Glutamatergic neuron (in vitro differentiated cells): Measurements from ENCODE around the gene IGLON5. TPM values are rescaled to one million over a fixed set of nuclear protein-coding genes. Genes with fewer than 3 reads are reported as not detected.

Experiments
- DNase-seq: peaks from one replicate; pipeline ENCODE4 v3.0.0; 2022
- H3K27ac Mint-ChIP-seq: one replicate; pipeline ENCODE4 v1.8.0; 2020; ENCODE audit warnings: mild to moderate bottlenecking, mixed read lengths, inconsistent platforms; ENCODE audit not compliant: unreplicated experiment
- H3K27me3 Mint-ChIP-seq: one replicate; pipeline ENCODE4 v1.8.0; 2020; ENCODE audit warnings: mild to moderate bottlenecking, moderate library complexity, mixed read lengths, inconsistent platforms; ENCODE audit not compliant: unreplicated experiment
- H3K36me3 Mint-ChIP-seq: one replicate; pipeline ENCODE4 v1.8.0; 2020; ENCODE audit warnings: mild to moderate bottlenecking, mixed read lengths, inconsistent platforms; ENCODE audit not compliant: unreplicated experiment
- H3K4me1 Mint-ChIP-seq: one replicate; pipeline ENCODE4 v1.8.0; 2020; ENCODE audit warnings: mild to moderate bottlenecking, low read depth, mixed read lengths, inconsistent platforms; ENCODE audit not compliant: unreplicated experiment
- H3K4me3 Mint-ChIP-seq: one replicate; pipeline ENCODE4 v1.8.0; 2020; ENCODE audit warnings: mild to moderate bottlenecking, mixed read lengths, inconsistent platforms; ENCODE audit not compliant: unreplicated experiment
- H3K9me3 Mint-ChIP-seq: one replicate; pipeline ENCODE4 v1.8.0; 2020; ENCODE audit warnings: mild to moderate bottlenecking, moderate library complexity, mixed read lengths, inconsistent platforms; ENCODE audit not compliant: unreplicated experiment
- CTCF ChIP-seq: fragments of 200-600 bp; sonication (generic); IDR thresholded peaks from one replicate; pipeline ENCODE4 v1.5.0; 2021; ENCODE audit not compliant: partially characterized antibody, unreplicated experiment
- total RNA-seq: library from RNA; stranded (reverse); fragmentation: NEBNext Ultra II Directional; extraction: Animal tissue kit (Norgen Biotek cat#: 25700); gene quantifications from one replicate; pipeline ENCODE4 v1.2.1, GENCODE V29; 2021; ENCODE audit not compliant: unreplicated experiment

The IGLON5 gene
- total RNA-seq, 1 donor from 2014 or later = 59.9 TPM

GRCh38 chr19:51274049-51274770 lies 37.2 kb upstream of the IGLON5 start:
- no peak for TF ChIP-seq CTCF
- H3K36me3 Mint-ChIP-seq = peaks cover 3% of the 10 kb centered on the region
- H3K4me3 Mint-ChIP-seq = no peak overlapping the region
- H3K27me3 Mint-ChIP-seq = peaks cover 11% of the 10 kb centered on the region
- no peak overlapping the region for H3K27ac Mint-ChIP-seq
- DNase-seq = no peak
- no peaks in the 10 kb centered on the region for H3K4me1 Mint-ChIP-seq
- no peaks in the 10 kb centered on the region for H3K9me3 Mint-ChIP-seq

- Mint-ChIP-seq H3K36me3 (no peaks in the 10 kb centered on the region), H3K4me1 (no peaks in the 10 kb centered on the region), H3K27me3 (peaks cover 8% of the 10 kb centered on the region), H3K9me3 (no peaks in the 10 kb centered on the region), H3K4me3 (no peak overlapping the region), H3K27ac (no peak overlapping the region)
- no peak for TF ChIP-seq CTCF
- no peak for DNase-seq
Measured at GRCh38 chr19:51277112-51277511, 34.3 kb upstream of the IGLON5 start.

GRCh38 chr19:51282335-51282734 lies 29.1 kb upstream of the IGLON5 start:
- H3K27ac Mint-ChIP-seq = no peak overlapping the region
- H3K4me3 Mint-ChIP-seq = no peak overlapping the region
- H3K9me3 Mint-ChIP-seq = no peaks in the 10 kb centered on the region
- TF ChIP-seq CTCF = no peak
- peaks cover 15% of the 10 kb centered on the region for H3K27me3 Mint-ChIP-seq
- DNase-seq = no peak
- no peaks in the 10 kb centered on the region for H3K4me1 Mint-ChIP-seq
- peaks cover 5% of the 10 kb centered on the region for H3K36me3 Mint-ChIP-seq

GRCh38 chr19:51285682-51286081 lies 25.8 kb upstream of the IGLON5 start:
- no peak for TF ChIP-seq CTCF
- Mint-ChIP-seq H3K27ac (no peak overlapping the region), H3K4me3 (no peak overlapping the region), H3K36me3 (peaks cover 5% of the 10 kb centered on the region), H3K4me1 (no peaks in the 10 kb centered on the region), H3K9me3 (no peaks in the 10 kb centered on the region), H3K27me3 (peaks cover 7% of the 10 kb centered on the region)
- no peak for DNase-seq

GRCh38 chr19:51289635-51290034 lies 21.8 kb upstream of the IGLON5 start:
- Mint-ChIP-seq H3K36me3 (no peaks in the 10 kb centered on the region), H3K9me3 (peaks cover 2% of the 10 kb centered on the region), H3K27ac (no peak overlapping the region), H3K27me3 (peaks cover 4% of the 10 kb centered on the region), H3K4me1 (peaks cover 7% of the 10 kb centered on the region), H3K4me3 (no peak overlapping the region)
- no peak for DNase-seq
- TF ChIP-seq CTCF = no peak
